NCI-H1417 treated with DMSO at 0.1 percent for 48 hours (cell line): ENCODE measurements around the gene HRCT1.
"Not testable (repeated sequence)": the region's sequence is repeated elsewhere in the genome, so short reads cannot be mapped to it uniquely, and the experiment has no call there.

ENCODE experiments used
- DNase-seq: peaks from one replicate; lab custom pipeline; 2025; lab: John Stamatoyannopoulos, UW

Gene HRCT1

GRCh38 chr9:35897376-35898099, 8.5 kb upstream of the HRCT1 start:
- DNase-seq: not testable (repeated sequence)

GRCh38 chr9:35898337-35898736, 7.7 kb upstream of the HRCT1 start:
- no peak for DNase-seq

DNA sequence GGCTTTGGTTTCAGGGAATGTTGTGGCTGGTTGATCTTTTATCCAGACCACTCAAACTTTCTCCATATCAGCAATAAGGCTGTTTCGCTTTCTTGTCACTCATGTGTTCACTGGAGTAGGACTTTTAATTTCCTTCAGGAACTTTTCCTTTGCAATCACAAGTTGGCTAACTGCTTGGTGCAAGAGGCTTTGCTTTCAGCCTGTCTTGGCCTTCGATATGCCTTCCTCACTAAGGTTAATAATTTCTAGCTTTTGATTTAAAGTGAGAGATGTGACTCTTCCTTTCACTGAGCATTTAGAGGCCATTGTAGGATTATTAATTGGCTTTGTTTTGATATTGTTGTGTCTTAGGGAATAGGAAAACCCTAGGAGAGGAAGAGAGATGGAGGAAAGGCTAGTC, 7.0 kb upstream of the HRCT1 start:
- DNase-seq: no peak

DNA sequence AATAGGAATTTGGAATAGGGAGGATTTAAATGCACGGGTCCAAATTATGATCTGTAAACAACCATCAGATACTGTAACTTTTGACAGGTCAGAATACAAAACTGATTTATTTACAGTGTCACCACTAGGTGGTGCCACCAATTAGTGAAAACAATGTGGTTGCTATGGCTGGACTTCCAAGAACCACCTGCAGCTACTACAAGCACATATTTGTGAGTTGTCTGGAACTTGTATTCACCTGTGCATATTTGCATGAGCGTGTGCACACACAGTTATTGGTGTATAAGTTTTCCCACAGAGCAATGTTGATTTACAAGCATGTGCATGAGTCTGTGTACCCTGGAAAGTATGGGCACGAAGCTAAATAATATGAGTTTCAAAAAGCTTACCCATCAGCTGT, 3.0 kb upstream of the HRCT1 start:
- DNase-seq: no peak

- no peak for DNase-seq
Measured at GRCh38 chr9:35904338-35904737, 1.7 kb upstream of the HRCT1 start.

- DNase-seq: no peak
Measured at GRCh38 chr9:35905051-35905781, 786 bp upstream of the HRCT1 start.

- no peak for DNase-seq
Measured at GRCh38 chr9:35906923-35907699, 1.1 kb downstream of the HRCT1 start.

DNA sequence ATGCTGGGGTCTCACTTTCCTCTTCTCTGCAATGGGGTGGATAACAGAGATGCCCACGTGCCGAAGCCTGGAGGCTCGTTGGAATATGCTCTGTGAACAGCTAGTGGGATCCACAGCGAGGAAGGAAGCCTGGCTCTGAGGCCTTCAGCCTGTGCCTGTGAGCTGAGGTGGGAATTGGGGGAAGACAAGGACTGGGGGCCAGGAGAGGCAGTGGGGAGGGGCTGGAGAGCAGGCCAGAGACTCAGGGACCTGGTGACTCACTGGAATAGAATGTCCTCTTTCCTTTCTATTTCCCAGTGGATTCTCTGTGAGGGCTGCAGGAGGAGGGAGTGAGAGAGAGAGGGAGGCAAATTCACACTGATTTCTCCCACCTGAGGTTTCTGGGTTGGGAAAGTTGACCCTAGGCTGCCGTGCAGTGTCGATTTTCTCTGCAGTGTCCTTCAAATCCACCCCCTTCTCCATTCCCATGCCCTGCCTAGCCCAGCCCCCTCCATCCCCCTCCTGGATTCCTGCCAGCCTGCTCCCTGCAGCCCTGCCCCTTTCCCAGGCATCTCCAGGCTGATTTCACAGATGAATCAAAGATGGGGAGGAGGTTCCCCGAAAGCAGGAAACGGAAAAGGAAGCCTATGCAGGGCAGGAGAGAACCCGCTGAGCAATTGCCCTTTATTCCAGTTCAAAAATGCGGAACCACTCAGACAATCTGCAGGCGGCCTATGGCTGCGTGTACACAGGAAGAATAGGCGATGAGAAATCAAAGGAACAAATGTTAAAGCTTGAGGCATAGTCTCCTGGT, 1.9 kb downstream of the HRCT1 start:
- DNase-seq: no peak

DNA sequence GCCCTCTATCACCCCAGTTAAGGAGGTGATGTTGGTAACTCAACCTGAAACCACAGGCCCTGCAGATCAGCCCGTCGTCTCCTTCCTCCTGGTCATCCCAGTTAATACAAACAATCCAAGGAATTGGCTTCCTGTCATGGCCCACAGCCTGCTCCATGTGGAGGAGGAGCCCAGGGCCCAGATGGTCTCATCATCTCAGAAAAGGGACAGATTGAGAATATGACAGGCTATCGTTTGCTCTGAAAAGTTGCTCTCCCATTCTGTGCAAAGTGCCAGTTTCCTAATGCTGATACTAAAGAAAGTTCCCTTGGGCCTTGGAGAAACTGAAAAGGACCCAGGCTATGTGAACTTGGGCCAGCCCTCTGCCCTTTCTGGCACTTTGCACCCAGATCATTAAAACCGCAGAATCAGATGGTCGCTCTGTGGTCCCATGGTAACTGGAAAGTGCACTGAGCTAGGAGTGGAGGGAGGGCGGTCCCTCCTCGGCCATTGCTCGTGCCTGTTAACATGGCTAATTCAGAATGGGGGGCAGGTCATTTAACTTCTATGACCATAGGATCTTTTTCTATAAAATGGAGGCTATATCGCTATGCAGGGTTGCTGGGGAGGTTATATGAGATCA, 2.6 kb downstream of the HRCT1 start:
- DNase-seq: no peak

DNA sequence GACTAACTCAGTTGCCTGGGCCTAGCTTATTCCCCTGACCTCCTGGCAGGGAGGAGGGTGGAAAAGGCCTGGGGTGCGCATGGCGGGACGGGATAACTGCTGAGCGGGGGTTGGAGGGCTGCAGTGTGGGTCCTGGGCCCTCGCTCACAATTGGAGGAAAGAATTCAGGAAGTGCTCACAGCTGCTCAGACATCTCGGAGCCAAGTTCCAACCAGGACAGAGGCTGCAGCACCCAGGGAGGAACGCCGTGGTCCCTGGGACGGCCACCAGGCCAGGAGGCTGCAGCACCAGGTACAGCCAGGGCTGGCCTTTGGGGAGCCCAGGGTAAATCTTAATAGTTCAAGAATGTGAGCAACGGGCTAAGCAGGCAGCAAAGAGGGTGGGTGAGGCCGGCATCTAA, 3.3 kb downstream of the HRCT1 start, which contains the start of gene SPAAR:
TSS of gene SPAAR (plus strand) at position 217 of the 400 bp plus-strand sequence. CDS start 974 bp downstream, outside the sequence.
- no peak for DNase-seq

DNA sequence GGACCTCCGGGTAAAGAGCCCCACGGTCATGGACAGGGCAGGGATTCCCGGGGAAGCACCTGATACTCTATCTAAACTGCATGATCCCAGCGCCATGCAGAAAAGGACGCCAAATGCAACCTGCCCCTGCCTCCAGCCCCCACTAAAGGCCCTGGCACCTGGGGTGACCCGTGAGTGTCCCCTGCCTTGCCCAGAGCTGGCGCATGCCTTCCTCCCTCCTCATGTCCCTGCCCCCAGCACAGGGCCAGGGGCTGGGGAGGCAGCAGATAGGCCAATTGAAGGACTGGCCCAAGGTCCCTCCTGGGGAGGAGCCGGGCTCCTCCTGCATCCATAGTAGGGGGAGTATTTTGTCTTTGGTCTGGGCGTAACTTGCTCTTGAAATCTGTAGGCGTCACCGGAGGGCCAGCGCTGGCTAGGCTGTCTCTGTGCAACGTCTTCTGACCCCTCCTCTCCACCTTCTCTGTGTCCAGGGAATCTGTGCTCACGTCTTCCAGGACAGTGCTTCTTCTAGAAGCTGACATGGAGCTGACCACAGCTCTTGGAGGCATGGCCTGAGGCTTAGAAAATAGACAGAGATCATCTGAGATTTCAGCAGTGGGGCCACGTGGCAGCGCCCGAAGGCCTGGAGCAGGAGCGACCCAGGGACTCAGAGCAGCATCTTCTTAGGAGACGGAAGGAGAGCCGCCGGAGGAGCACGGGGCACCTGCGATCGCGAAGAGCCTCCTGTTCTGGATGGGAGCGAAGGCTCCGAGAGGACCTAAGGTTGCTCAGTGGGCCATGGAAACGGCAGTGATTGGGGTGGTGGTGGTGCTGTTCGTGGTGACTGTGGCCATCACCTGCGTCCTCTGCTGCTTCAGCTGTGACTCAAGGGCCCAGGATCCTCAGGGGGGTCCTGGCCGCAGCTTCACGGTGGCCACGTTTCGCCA, 3.9 kb downstream of the HRCT1 start:
- DNase-seq: no peak

DNA sequence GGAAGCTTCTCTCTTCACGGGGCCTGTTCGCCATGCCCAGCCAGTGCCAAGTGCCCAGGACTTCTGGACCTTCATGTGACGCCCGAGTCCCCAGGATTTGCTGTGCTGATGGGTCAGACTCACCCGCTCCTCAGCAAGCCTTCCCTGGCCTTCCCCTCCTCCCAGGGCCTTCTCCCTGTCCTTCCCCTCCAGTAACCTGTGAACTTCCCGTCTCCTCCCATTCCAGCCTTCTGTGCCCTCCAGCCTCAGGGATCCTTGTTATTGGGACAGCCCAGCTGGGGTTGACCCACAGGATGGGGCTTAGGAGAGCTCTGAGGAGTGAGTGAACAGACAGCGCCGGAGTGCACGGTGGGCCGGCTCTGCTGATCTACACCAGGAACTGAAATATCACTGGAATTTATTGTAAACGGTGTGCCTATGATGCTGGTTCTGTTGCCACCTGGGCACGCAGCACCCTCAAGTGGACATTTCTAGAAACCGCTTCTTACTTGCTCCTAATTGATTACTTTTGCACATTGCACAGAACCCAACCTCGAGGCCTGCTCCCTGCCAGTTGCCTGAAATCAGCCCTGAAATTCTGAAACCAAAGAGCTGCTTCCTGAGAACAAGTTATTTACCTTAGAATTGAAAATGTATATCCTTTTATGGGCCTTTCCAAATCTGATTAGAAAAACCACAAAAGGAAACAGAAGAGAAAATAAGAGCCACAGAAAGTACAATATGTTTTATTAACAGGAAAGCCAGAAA, 4.8 kb downstream of the HRCT1 start:
- no peak for DNase-seq

GRCh38 chr9:35911690-35912089, 5.7 kb downstream of the HRCT1 start:
- no peak for DNase-seq

- no peak for DNase-seq
Measured at GRCh38 chr9:35912791-35913400, 6.9 kb downstream of the HRCT1 start.

GRCh38 chr9:35913429-35913828, 7.4 kb downstream of the HRCT1 start:
- not testable (repeated sequence) for DNase-seq

DNA sequence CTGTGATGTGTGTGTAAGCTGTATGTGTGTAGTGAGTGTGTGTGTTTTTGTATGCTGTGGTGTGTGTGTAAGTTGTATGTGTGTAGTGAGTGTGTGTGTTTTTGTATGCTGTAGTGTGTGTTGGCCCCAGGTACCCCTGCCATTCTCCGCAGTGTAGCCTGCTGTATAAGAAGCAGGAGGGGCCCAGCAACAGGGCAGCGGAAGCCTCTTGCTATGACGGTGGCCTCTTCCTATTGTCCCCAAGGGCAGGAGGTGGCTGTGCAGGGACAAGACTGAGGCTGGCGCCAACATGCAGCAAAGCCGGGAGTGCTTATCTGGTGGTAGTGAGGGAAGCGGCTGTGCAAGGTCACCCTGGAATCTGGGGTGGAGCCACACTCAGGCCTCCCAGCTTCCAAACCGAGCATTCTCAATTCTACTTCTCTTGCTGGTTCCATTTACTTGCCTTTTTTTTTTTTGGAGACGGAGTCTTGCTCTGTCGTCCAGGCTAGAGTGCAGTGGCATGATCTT, 8.4 kb downstream of the HRCT1 start:
- DNase-seq: no peak

- no peak for DNase-seq
Measured at GRCh38 chr9:35915681-35916294, 9.8 kb downstream of the HRCT1 start.

DNA sequence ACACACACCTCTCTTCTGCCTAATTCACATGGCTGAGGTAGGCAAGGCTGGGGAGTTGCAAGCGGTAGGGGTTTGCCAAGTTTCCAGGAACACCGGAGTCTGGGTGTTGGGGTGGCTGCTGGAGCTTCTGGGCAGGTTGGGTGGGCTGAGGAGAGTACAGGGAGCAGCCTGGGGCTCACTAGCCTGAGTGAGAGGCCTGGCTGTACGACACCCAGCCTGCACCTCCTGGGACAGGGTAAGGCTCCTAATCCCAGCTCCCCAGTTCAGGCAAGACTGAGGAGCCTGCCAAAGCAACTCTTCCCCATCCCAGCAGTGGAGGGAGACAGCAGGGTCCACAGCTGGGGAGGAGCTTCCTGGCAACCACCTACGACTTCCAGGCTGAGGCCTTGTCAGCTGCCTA, 11.3 kb downstream of the HRCT1 start:
- no peak for DNase-seq

- no peak for DNase-seq
Measured at GRCh38 chr9:35918780-35919179, 12.8 kb downstream of the HRCT1 start.
